Amniotic stem cell (primary cell): ENCODE data around the gene B3GNT8.
A peak's percentile ranks its signal among the peaks of the same experiment; 100 is the strongest.
"Not testable (repeated sequence)": the region's sequence is repeated elsewhere in the genome, so short reads cannot be mapped to it uniquely, and the experiment has no call there.

ENCODE experiments used
- DNase-seq: peaks from one replicate; lab custom pipeline; 2025; lab: John Stamatoyannopoulos, UW

B3GNT8 gene

DNA sequence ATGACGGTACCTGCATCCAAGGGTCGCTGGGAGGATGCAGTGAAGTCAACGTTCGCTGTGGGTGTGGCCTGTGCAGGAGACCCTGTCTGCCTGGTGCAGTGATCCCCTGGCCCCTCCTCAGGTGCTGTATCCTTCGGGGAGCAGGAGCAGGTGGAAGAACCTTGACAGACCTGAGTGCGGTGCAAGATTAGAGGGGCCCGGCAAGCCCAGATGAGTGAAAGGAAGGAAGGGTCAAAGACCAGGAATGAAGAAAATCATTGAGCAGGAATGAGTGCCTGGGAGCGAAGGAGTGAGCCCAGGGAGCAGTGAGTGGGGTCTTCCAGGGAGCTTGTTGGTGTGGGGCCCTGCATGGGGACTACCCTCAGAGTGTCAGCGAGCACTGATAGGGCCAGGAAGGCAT is 12.7 kb downstream of the B3GNT8 start:
- no peak for DNase-seq

DNA sequence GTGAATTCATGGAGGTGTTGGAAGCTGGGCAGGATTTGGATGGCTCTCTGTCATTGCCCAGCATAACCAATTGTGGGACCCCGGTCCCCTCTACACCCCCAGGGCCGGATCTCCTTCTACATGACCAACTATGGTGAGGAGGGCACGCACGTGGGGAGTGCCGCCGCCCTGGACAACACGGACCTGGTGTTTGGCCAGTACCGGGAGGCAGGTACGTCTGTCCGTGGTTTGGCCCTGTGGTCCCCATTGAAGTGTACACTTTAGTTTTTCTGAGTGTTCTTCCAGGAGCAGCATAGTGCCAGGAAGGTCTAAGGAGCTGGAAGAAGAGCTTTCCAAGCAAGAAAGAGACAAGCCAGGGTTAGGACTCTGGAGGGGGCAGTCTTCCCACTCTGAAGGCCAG is 13.2 kb downstream of the B3GNT8 start:
- no peak for DNase-seq

DNA sequence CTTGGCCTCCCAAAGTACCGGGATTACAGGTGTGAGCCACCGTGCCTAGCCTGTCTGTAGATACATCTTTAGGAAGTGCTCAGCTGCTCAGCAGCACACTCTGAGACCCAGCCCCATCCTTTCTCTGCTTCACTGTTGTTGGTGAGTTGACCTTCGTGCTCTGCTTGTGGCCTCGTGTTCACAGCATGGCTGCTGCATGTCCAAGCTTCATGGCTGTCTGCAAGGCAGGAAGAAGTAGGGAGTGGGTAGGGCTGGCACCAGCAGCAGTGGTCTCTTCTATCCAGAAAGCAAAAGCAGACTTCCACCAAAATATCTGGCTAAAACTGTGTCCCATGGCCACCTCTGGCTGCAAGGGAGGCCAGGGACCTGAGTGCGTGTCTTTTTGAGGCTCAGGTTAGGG is 14.2 kb downstream of the B3GNT8 start:
- no peak for DNase-seq

DNA sequence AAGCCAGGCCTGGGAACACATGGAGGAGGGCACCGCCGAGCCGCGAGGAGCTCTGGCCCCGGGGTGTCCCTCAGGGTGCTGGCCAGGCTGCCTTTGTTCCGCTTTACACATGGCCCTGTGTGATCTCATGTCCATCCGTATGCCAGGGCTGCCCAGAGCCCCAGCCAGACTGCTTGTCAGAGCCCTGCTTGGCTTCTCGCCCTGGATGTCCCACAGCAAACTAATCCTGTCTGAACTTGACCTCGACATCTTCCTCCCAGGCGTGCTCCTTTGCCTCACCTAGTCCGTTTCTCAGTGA is 15.3 kb downstream of the B3GNT8 start:
- DNase-seq = no peak

DNA sequence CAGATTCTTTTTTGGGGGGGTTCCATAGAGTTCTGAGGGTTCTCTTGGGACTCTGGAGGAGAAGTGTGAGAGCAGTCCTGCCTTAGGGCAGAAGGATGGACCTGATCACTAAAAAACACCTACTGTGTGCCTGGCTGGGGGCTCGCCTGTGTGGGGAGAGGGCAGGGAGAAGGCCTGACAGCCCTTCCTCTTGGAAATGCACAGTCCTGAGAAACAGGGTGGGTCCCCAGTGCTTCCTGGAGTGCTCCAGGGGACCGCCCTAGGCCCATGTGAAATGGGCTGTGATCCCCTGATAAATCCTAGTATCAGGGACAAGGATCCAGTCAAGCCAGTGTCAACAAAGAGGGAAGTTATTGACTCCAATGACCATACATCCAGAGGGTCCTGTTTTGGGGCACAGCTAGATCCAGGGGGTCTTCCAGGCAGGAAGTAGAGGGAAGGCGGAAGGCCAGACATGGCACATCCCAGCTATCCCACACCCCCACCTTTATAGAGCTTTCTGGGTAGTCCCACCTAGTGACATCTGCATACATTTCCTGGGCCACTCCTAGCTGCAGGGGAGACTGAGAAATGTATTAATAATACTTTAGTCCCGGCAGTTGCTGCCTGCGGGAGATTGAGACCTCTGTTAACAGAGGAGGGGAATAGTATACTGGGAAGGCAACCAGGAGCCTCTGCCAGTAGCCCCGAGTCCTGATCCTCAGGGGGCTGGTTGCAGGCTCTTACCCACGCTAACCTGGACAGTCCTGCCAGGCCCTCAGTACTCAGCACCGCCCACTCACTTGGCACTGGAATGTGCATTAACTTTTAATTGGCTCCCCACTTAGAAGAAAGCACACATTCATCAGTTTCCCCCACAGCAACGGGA is 15.8 kb downstream of the B3GNT8 start:
- no peak for DNase-seq

DNA sequence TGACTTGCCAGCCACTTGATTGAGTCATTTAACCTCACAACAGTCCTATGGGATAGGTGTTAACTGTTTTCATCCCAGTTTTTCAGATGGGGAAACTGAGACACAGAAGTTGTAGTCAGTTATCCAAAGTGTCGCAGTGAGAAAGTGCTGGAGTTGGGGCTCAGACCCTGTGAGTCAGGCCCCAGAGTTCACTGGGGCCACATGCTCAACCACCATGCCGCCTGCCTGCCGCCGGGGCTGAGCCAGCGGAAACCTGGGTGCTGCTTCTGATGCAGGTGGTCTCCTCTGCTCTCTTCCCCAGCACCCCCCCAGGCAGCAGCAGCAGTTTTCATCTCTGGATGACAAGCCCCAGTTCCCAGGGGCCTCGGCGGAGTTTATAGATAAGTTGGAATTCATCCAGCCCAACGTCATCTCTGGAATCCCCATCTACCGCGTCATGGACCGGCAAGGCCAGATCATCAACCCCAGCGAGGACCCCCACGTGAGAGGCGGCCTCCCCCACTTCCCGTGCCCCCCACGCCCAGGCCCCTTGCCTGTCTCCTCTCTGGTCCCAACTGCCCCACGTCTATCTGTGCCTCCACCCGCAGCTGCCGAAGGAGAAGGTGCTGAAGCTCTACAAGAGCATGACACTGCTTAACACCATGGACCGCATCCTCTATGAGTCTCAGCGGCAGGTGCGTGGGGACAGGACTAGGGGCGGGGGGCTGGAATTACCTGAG is 16.7 kb downstream of the B3GNT8 start:
- DNase-seq = no peak

DNA sequence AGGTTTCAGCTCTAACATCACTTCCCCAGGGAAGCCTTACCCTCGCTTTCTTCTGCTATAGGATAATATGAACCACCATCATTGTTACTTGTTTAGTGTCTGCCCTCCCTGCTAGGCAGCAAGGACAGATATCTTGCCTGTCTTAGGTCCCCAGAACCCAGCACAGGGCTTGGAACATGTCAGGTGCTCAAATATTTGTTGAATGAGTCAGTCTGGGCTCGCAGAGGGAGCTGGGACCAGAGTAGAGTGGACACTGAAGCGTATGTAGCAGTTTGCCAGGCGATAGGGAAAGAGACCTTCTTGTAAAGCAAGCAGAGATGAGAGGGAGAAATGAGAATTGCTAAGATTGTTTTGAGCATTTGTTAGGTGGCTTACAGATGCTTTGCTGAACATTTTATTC is 17.9 kb downstream of the B3GNT8 start:
- DNase-seq = no peak

DNA sequence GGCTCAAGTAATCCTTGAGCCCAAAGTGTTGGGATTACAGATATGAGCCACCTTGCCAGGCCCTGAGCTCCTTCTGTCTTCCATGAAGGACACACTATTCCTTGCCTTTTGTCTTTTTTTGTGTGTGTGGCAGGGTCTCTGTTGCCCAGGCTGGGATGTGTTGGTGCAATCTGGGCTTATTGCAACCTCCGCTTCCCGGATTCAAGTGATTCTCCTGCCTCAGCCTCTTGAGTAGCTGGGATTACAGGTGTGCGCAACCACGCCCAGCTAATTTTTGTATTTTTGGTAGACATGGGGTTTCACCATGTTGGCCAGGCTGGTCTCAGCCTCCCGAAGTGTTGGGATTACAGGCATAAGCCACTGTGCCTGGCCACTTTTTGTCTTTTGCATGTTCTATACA is 18.3 kb downstream of the B3GNT8 start:
- not testable (repeated sequence) for DNase-seq

DNA sequence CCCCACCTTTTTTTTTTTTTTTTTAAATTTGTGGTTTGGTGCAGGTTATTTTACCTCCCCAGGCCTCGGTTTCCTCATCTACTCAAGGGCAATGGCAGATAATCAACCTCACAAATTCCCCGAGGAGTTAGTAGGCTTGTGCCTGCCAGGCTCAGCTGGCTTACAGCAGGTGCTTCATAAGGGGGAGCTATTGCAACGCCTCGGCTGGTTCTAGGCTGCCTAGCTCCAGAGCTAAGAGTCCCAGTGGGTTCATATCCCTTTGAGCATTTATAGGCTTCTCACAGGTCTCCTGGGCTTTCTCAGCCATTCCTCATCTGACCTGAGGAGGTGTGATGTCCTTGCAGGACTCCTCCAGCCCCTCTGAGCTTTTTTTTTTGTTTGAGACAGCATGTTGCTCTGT is 18.9 kb downstream of the B3GNT8 start:
- no peak for DNase-seq

DNA sequence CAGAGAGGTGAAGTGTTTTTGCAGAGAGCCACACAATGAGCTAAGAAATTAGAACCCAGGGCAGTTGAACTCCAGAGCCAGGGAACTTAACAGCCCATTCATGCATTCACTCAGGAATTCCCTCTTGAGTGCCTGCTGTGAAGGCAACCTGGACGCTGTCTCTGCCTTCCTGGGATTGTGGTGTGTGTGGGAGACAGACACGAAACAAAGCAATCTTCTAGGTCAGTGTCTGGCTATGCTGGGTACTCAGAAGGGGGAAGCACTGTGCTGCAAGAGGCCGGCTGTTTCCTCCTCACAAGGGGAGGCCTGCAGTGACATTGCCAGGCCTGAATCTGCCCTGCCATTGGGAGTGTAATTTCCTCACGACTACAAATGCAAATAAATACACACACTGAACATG is 19.9 kb downstream of the B3GNT8 start:
- DNase-seq = no peak

DNA sequence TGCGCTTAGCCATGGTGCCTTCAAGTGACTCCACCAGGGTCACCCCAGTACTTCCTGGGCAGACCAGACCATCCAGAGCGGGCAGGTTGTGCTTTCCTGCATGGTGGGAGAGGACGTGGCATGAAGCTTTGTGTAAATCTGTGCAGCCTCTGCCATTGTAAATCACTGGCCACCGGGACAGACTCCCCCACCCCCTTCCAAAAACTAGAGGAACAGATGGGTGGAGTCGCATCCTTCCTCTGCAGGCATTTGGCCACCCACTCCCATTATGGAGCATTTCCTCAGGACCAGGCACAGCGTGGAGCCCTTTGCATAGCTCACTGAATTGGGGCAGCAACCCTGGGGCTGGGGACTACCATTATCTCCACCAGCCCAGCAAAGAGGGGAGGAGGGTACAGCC is 21.4 kb downstream of the B3GNT8 start:
- no peak for DNase-seq

DNA sequence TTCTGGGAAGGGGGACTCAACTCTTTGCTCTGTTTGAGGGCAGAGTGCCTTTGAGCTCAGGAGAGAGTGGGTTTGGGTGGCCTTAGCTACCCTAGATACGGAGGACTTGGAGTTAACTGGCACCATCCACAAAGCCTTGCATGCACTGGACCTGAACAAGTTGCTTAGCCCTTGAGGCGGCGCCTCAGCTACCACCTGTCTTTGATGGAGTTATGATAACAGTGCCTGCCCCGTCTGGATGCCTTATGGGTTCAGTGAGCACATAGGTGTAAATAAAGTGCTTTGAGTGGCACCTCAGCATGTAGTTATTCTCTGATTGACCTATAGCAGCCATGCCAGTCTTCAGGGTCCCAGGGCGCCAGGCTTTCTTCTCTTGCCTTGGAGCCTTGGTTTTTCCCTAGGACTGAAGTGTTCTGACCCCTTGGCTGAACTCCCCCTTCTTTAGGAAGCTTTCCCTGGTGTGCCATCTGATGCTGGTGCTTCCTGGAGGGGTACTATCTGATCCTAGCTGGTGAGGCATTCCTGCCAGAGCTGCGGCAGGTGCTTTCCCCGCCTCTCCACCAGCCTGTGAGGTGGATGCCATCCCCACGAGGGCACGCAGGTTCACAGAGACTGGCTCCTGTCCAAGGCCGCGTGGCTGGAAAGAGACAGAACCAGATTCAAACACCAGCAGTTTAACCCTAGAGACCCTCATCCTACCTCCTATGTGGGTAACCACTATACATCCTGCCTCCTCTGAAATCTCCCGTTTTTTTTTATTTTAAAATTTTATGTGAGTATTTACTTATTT is 23.8 kb downstream of the B3GNT8 start:
- no peak for DNase-seq

DNA sequence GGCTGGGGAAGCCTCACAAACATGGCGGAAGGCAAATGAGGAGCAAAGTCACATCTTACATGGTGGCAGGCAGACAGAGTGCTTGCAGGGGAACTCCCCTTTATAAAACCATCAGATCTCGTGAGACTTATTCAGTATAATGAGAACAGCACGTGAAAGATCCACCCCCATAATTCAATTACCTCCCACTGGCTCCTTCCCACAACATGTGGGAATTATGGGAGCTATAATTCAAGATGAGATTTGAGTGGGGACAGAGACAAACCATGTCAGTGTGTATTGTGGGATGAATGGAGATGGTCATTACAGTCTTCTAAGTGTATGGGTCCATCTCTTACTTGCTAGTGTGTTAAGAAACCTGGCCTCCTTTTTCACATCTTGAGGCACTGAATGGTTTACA is 25.2 kb downstream of the B3GNT8 start:
- DNase-seq = no peak

DNA sequence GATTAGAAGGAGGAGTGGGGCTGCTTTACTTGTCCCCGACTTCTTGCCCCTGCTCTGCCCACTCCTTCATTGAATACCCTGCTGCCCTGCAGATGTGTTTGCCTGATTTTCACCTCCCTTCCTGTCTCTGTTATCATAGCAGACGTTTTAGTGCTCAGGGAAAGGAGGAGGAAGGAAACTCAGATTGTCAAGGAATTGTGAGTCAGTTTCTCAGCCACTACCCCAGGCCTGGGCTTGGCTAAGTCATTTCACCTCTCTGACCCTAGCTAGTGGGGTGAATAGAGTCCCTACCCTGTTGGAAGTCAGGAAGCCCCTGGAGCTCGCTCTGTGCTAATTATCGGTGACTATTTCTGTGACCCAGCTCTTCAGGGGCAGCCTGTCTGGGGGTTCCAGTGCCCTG is 25.7 kb downstream of the B3GNT8 start:
- no peak for DNase-seq

DNA sequence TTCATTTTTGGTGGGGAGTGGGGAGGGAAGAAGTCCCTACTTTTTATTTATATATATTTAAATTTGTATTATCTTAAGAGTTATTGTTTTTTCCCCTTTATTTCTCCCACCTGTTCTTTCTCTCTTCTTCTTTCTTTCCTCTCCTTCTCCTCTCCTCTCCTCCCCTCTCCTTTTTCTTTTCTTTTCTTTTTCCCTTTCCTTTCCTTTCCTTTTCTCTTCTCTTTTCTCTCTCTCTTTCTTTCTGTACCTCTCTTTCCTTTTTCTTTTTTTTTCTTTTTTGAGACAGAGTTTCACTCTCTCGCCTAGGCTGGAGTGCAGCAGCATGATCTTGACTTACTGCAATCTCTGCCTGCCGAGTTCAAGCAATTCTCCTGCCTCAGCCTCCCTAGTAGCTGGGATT is 27.6 kb downstream of the B3GNT8 start:
- no peak for DNase-seq

DNA sequence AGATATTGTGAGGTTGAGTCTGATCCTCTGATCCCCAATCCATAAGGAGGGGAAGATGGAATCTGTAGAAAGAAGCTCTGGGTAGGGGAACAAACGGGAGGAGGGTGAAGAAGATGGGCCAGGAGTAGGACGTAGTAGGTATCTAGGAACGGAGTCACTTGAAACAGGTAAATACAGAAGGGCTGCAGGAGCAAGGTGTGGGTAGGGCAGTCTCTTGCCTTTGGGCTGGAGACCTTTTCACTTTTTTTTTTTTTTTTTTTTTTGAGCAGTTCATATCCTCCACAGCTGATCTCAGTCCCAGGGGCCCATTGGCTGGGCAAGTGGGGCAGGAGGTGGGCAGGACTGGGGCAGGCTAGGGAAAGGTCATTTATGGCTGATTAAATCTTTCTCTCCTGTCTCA is 28.1 kb downstream of the B3GNT8 start:
- DNase-seq = no peak

DNA sequence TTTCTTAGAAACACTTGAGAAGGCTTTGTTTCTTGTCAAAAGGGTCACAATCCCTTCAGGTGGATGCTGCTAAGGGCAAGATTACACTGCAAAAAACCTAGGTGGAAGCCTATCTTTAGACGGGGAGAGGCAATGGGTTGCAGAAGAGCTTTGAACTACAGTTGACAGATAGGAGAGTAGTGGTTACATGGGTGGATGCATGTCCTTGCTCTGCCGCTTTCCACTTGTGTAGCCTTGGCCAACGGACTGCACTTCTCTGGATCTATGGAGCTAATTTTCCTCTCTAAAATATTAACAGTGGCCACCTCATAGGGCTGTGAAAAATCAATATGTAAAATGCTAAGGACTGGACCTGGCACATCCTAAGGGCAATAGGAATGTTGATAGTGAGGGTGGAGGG is 28.6 kb downstream of the B3GNT8 start:
- DNase-seq = no peak

DNA sequence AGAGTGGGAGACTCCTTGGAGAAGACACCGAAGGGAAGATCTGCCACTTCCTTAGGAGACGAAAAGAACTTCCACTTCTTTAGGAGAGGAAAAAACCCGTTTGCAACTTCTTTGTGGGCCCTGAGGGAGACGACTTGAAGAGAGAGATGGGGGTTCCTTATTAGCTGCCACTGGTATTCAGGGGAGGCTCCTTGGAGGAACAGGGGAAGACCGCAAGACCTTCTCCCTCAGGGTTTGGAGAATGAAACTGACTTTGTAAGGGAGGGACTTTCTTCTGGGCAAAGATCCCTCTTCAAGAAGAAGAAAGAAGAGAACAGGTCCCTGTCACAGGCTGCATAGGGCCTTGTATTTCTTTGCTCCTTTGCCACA is 29.1 kb downstream of the B3GNT8 start:
- DNase-seq = no peak

DNA sequence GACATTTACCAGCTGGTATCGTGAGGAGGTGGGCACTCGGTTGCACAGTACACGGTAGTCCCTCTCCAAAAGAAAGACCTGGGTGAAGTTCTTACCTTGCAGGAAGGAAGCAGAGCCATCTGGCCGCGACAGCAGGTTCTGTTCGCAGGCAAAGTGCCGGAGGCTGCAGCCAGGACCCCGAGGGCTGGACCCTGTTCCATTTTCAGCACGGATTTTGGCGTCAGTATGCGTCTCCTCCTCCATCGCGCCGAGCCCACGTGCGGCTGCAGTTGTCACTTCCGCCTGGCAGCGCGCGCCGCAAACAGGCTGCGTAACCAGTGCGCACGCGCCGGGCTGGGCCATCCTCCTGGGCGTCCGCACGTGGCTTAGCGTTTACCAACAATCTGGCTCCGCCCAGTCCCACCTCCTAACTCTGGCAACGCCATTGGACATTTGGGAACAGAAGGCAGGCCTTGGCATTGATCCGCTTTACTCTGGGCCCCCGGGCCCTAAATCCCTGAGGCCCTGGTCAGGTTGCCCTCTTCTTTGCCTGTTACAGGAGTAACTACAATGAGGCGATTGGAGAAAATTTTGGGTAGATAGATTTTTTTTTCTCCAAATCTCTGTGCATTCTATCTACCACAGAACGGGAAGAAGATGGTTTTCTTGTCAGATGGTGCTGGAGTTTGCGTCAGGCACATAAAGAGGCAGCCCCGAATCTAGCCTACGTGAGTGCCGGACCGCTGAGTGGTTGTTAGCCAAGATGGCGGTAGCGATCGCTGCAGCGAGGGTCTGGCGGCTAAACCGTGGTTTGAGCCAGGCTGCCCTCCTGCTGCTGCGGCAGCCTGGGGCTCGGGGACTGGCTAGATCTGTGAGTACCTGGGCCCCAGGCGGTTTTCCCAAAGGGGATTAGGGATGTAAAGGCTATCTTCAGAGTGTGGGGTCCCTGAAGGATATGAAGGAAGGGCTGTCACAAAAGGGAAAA is 29.8 kb downstream of the B3GNT8 start, which contains the start of the genes BCKDHA and EXOSC5:
Gene BCKDHA, plus strand, starts transcription at position 733 of the 964 bp plus-strand sequence. Its CDS starts 10 bp downstream, at position 743.
Gene EXOSC5, minus strand, starts transcription at position 274 of the 964 bp plus-strand sequence. Its CDS starts 31 bp downstream, at position 243.
- peak; percentile 99 for DNase-seq

DNA sequence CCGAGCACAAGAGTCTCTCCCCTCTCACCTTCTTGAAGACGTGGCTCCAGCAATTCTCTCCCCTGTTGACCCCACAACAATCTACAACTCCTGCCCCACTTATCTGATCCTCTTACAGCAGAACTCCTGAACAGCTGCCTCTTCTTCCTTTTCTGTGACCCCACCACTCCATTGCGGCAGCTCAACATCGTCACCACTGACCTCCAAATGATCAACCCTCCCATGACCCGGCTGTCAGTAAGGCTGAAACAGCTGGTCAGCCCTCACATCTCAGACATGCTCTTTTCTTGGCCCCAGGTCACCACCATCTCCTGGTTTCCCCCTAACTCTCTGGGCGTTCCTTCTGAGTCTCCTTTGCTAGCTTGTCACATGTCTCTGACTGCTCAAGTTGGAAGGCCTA is 31.8 kb downstream of the B3GNT8 start:
- no peak for DNase-seq

DNA sequence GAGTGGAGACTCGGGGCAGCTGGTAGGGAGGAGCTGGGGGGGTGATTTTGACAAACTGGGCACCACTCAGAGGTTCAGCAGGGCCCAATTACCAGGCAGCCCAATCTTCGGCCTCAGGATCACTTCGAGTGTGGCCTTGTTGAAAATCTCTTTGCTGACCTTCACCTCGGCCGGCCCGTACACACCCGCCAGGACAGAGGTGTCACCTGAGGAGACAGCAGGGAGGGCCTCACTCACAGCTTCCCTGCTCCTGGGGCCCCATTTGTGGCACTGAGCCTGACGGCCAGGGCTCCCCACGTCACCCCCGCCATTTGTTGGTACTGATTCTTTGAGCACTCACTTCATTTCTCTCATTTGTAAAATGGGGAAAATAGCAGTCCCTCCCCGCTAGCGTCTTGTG is 34.4 kb downstream of the B3GNT8 start:
- DNase-seq = no peak

DNA sequence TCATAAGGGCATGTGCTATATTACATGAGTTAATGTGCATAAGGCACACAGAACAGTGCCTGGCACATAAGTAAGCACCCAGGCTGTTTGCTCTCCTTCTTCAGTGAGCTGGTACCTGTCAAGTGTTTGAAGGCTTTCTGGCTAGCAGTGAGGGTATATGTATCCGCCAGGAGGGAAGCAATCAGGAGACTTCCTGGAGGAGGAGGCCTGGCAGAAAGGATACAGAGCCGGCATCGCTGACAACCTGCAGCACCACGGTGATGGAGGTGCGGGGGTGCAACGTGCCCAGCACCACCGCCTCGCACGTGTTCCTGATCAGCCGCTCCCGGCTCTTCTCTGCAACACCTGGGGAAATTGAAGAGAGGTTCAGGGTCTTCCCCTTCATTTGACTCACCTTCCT is 35.6 kb downstream of the B3GNT8 start:
- no peak for DNase-seq
